Measurements from ENCODE around the gene SSNA1.

Gene SSNA1

DNA sequence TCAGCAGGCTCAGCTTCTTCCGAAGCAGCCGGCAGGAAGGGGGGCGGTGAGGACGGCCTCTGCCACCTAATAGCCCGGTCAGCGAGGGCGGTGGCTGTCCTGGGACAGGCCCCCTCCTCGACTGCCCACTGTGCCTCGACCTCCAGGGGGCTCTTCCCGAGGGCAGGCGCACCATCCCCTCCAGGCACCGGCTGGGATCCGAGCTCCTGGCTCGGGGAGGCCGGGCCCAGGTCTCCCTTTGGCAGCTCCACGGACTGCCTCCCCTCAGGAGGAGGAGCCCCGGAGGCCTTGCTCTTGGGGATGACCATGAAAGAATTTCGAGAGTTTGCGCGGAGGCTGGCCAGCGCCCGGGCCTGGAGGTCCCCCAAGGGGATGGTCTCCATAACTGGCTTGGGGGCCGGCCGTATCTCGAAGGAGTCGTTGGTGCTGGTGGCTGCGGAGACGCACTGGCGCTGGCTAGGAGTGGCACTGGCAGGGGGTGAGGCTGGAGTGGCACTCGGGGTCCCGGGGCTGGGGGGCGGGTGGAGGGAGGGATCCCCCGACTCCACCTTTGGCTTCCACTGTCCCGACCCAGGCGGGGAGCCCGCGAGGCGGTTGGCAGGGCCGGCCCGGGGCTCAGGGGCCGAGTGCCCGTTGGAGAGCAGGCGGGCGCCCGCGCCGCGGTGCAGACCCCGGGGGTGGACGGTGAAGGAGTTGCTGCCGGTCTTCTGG lies 11.1 kb downstream of the SSNA1 start:
- DNase-seq (ENCODE audit: low read depth in 2 of 2) = no peak

DNA sequence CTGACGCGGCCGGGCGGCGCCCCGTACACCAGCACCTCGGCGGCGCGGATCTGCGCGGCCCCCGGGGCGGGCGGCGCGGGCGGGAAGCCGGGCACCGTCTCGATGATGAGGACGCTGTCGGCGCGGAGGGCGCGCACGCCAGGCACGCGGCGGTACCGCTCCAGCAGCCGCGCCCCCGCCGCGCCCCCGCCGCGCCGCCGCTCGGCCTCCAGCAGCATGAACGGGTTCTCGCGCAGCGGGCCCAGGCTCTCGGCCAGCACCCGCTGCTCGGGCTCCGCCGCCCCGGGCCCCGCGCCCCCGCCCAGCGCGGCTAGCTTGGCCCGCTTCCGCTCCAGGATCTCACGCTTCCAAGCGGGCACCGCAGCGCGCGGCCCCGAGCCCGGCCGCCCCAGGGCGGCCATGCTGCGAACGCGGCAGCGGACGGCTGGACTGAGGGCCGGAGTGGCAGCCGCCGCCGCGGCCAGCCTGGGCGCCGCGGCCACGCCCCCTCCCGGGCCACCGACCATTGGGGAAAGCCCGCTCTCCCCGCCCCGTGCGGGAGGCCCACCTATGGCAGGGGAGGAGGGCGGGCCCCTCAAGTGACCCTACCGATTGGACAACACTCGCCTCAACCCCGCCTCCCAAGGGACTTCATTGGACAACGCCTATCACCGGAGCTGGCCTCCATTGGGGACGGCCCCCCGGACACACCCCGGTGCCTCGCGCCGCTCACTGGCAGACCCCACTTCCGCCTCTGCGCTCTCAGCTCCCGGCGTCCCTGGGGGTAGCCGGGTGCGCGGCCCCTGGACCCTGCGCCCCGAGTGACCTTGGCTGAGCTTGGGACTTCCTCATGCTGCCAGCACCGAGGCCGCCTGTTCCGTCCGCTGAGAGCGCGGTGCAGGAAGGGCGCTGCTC lies 12.1 kb downstream of the SSNA1 start, which contains the start of gene TPRN:
TSS of gene TPRN (minus strand) at position 431 of the 894 bp plus-strand sequence. CDS start at position 401, 30 bp downstream.
- DNase-seq (ENCODE audit: low read depth in 2 of 2) = peak; percentile 98 to 99

- no peak for DNase-seq (ENCODE audit: low read depth in 2 of 2)
Measured at GRCh38 chr9:137201205-137201868, 12.9 kb downstream of the SSNA1 start.

- DNase-seq (ENCODE audit: low read depth in 2 of 2) = no peak
Measured at GRCh38 chr9:137202966-137203365, 14.5 kb downstream of the SSNA1 start.

GRCh38 chr9:137204731-137205125 lies 16.3 kb downstream of the SSNA1 start:
- DNase-seq (ENCODE audit: low read depth in 2 of 2) = no peak

DNA sequence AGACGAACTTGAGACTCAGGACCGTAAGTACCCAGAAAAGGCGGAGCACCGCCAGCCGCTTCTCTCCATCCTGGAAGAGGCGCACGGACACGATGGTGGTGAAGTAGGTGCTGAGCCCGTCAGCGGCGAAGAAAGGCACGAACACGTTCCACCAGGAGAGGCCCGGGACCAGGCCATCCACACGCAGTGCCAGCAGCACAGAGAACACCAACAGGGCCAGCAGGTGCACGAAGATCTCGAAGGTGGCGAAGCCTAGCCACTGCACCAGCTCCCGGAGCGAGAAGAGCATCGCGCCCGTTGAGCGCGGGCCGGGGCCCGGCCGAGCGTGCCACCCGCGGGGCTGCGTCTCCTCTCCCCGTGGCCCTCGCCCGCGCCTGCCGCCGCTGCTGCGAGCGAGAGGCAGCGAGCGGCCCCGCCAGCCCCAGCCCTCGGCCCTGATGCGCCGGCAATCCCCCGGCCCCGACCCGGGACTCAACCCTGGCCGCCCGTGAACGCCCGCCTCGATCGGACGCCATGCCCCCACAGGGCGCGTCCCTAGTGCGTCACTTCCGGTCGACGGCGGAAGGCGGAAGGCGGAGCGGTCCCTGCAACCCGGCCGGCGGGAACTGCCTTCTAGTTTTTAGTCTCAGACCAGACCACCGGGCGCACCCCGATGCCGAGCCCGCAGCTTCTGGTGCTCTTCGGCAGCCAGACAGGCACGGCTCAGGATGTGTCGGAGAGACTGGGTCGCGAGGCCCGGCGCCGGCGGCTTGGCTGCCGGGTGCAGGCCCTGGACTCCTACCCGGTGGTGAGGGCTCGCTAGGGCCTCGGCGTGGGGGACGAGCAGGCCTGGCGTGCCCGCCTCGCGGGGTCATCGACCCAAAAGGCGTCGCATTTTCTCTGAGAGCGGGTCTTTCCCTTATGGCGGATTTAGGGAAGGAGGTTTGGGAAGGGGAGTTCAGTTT lies 16.9 kb downstream of the SSNA1 start, which contains the start of the genes NDOR1 and TMEM203:
TSS of gene NDOR1 (plus strand) at position 575 of the 944 bp plus-strand sequence. CDS start at position 653, 78 bp downstream.
TSS of gene TMEM203 (minus strand) at position 523 of the 944 bp plus-strand sequence. CDS start at position 289, 234 bp downstream.
- peak; percentile 88 to 93 for DNase-seq (ENCODE audit: low read depth in 2 of 2)

GRCh38 chr9:137206602-137207001 lies 18.1 kb downstream of the SSNA1 start:
- DNase-seq (ENCODE audit: low read depth in 2 of 2) = no peak

DNA sequence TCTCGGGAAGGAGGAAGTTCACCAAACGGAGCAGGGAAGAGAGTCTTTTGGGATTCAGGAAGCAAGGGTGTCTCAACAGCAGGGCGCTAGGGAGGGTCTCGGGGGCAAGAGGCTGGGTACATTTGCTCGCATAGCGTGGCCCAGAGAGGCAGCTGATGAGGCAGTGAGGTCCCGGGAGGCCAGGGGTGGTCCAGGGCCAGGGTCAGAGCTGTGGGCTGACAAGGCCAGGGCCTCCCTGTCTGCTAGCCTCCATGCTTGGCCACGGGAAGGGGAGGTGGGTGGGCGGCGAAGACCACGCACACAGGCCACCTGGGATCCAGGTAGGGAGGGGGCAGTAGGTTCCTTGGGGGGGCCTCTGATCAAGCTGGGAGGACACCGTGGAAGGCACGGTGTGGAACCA lies 23.1 kb downstream of the SSNA1 start:
- no peak for DNase-seq (ENCODE audit: low read depth in 2 of 2)

GRCh38 chr9:137212520-137212919 lies 24.0 kb downstream of the SSNA1 start:
- no peak for DNase-seq (ENCODE audit: low read depth in 2 of 2)

- DNase-seq (ENCODE audit: low read depth in 2 of 2) = no peak
Measured at GRCh38 chr9:137213160-137214060, 24.9 kb downstream of the SSNA1 start.

- DNase-seq (ENCODE audit: low read depth in 2 of 2) = no peak
Measured at GRCh38 chr9:137214620-137215019, 26.1 kb downstream of the SSNA1 start.

DNA sequence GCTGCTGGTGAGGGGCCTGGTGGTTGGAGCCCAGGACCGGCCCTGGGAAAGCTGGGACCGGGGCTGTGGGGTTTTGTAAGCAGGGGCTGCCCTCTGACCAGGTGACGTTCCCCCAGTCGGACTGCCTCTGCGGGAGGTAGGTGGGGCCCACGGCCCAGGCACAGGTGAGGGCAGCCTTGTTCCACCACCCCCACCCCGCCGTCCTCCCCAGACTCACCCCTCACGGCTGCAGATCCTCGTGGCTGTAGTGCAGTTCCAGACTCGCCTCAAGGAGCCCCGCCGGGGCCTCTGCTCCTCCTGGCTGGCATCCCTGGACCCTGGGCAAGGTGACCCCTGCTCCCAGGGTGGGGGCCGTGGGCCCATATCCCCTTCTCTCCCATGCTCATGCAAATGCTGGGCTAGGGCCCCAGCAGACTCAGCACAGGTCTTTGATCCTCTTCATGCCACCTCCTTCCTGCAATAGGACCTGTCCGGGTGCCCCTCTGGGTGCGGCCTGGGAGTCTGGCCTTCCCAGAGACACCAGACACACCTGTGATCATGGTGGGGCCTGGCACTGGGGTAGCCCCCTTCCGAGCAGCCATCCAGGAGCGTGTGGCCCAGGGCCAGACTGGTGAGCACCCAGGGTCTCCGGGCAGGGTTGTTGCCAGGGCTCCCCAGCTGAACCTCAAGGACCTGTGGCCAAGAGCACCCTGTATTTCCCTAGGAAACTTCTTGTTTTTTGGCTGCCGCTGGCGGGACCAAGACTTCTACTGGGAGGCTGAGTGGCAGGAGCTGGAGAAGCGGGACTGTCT lies 26.9 kb downstream of the SSNA1 start:
- DNase-seq (ENCODE audit: low read depth in 2 of 2) = no peak

DNA sequence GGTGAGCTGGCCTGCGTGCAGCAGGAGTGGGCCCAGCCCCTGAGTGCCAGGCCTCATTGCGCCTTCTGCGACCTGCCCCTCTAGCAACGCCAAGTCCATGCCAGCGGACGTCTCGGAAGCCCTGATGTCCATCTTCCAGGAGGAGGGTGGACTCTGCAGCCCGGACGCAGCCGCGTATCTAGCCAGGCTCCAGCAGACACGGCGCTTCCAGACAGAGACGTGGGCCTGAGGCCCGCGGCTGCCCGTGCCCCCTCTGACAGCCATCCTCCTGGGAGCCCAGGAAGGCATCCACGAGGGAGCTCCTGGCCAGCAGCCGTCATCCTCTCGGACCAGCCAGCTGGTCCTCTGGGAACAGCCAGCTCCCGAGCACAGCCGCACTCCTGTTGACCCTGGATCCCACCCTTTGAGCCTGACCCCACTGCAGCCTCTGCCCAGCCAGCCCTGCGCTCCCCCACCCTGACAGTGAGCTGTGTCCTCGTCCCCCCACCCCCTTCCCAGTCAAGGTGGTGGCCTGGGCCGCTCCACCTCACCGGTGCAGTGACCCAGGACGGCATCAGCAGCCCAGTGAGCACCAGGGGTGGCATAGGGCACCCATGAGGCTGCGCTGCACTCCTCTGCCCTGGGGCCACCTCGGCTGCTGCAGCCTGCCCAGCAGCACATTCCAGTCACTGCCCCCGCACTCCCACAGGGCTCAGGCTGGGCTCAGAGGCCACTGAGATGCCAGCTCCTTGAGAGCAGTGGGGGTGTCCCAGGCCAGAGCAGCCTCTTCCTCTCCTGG lies 27.9 kb downstream of the SSNA1 start:
- no peak for DNase-seq (ENCODE audit: low read depth in 2 of 2)

- no peak for DNase-seq (ENCODE audit: low read depth in 2 of 2)
Measured at GRCh38 chr9:137217276-137218211, 29.1 kb downstream of the SSNA1 start.

- DNase-seq (ENCODE audit: low read depth in 2 of 2) = no peak
Measured at GRCh38 chr9:137218212-137218753, 29.8 kb downstream of the SSNA1 start.

- DNase-seq (ENCODE audit: low read depth in 2 of 2) = no peak
Measured at GRCh38 chr9:137218754-137219271, 30.3 kb downstream of the SSNA1 start.
